ENCODE data around the gene ATXN1.

The ATXN1 gene

GRCh38 chr6:16344756-16345155, 416.5 kb downstream of the ATXN1 start:
- H3K27ac ChIP-seq (ENCODE audit: extremely low read depth, low read depth, low read length): no peak overlapping the region
- ChIA-PET CTCF (interaction anchor here (0.6 to 1.6 kb wide), 5 partner anchors 12 to 749 kb away, joined by 3 to 8 read pairs (median 3); no protein-coding TSS in a partner anchor), POLR2A (no interaction called here)
- no peaks in the 10 kb centered on the region for H3K36me3 ChIP-seq (ENCODE audit: control insufficient read depth in 2 of 2, insufficient read depth in 1 of 2, low read length in 2 of 2)
- no peaks in the 10 kb centered on the region for H3K9me3 ChIP-seq (ENCODE audit: control insufficient read depth, insufficient read depth, low read depth, low read length)
- H3K4me1 ChIP-seq (ENCODE audit: control insufficient read depth, insufficient read depth, low read length): peaks cover 9% of the 10 kb centered on the region
- no peak for TF ChIP-seq ZNF629 (tag by site-specific recombination; IDR thresholded peaks at IDR 0.05)
- H3K4me3 ChIP-seq (ENCODE audit: low read depth, low read length): no peak overlapping the region

DNA sequence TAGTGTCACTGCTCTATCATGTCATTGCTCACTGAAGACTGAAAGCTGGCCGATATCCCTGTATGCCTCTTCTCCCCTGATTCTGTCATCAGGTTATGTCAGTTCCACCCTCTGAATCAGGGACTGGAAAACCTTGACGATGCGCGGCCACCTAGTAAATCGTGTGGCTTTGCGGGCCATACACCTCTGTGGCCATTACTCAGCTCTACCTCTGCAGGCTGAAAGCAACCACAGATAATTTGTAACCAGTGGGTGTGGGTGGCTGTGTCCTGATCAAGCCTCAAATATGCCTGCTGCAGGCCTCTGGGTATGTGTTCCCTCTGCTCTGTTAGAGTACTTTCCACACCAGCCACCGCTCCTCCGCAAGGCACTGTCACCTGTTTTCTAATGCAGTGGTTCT, 417.7 kb downstream of the ATXN1 start:
- peaks cover 14% of the 10 kb centered on the region for H3K4me1 ChIP-seq (ENCODE audit: control insufficient read depth, insufficient read depth, low read length)
- ChIA-PET CTCF (interaction anchor here (0.7 to 0.8 kb wide), 2 partner anchors 9 to 57 kb away, joined by 3 read pairs; no protein-coding TSS in a partner anchor), POLR2A (interaction anchor here (0.6 kb wide), 1 partner anchor 36 kb away, joined by 3 read pairs; no protein-coding TSS in a partner anchor)
- no peaks in the 10 kb centered on the region for H3K36me3 ChIP-seq (ENCODE audit: control insufficient read depth in 2 of 2, insufficient read depth in 1 of 2, low read length in 2 of 2)
- H3K4me3 ChIP-seq (ENCODE audit: low read depth, low read length): no peak overlapping the region
- H3K27ac ChIP-seq (ENCODE audit: extremely low read depth, low read depth, low read length): no peak overlapping the region
- TF ChIP-seq ZNF335 (tag by site-specific recombination; conservative IDR thresholded peaks at IDR 0.05) (no peak), OSR2 (tag by site-specific recombination; IDR thresholded peaks at IDR 0.05) (no peak), HOXD13 (CRISPR knock-in tag; IDR thresholded peaks at IDR 0.05; ENCODE audit: borderline replicate concordance) (no peak), ZBTB8A (tag by site-specific recombination; IDR thresholded peaks at IDR 0.05) (no peak), ZNF48 (tag by site-specific recombination; IDR thresholded peaks at IDR 0.05) (no peak), ZNF175 (tag by site-specific recombination; IDR thresholded peaks at IDR 0.05) (no peak), SETDB1 (IDR thresholded peaks at IDR 0.05; ENCODE audit: insufficient read length, low read length) (no peak), YY2 (tag by site-specific recombination; IDR thresholded peaks at IDR 0.05) (no peak), ZNF548 (tag by site-specific recombination; IDR thresholded peaks at IDR 0.05) (no peak), ZBTB7A (tag by site-specific recombination; IDR thresholded peaks at IDR 0.05; ENCODE audit: low read depth) (no peak), ZNF155 (tag by site-specific recombination; IDR thresholded peaks at IDR 0.05) (no peak), ZNF488 (tag by site-specific recombination; IDR thresholded peaks at IDR 0.05) (no peak), MEIS1 (CRISPR knock-in tag; IDR thresholded peaks at IDR 0.05; ENCODE audit: borderline replicate concordance) (no peak), KLF16 (tag by site-specific recombination; IDR thresholded peaks at IDR 0.05) (no peak), ZFP41 (tag by site-specific recombination; IDR thresholded peaks at IDR 0.05; ENCODE audit: borderline replicate concordance) (no peak), ATF2 (tag by site-specific recombination; IDR thresholded peaks at IDR 0.05; ENCODE audit: low read depth) (no peak), ZNF157 (tag by site-specific recombination; IDR thresholded peaks at IDR 0.05) (no peak), ZNF596 (tag by site-specific recombination; IDR thresholded peaks at IDR 0.05) (no peak)
- TF ChIP-seq, protein P1, sequence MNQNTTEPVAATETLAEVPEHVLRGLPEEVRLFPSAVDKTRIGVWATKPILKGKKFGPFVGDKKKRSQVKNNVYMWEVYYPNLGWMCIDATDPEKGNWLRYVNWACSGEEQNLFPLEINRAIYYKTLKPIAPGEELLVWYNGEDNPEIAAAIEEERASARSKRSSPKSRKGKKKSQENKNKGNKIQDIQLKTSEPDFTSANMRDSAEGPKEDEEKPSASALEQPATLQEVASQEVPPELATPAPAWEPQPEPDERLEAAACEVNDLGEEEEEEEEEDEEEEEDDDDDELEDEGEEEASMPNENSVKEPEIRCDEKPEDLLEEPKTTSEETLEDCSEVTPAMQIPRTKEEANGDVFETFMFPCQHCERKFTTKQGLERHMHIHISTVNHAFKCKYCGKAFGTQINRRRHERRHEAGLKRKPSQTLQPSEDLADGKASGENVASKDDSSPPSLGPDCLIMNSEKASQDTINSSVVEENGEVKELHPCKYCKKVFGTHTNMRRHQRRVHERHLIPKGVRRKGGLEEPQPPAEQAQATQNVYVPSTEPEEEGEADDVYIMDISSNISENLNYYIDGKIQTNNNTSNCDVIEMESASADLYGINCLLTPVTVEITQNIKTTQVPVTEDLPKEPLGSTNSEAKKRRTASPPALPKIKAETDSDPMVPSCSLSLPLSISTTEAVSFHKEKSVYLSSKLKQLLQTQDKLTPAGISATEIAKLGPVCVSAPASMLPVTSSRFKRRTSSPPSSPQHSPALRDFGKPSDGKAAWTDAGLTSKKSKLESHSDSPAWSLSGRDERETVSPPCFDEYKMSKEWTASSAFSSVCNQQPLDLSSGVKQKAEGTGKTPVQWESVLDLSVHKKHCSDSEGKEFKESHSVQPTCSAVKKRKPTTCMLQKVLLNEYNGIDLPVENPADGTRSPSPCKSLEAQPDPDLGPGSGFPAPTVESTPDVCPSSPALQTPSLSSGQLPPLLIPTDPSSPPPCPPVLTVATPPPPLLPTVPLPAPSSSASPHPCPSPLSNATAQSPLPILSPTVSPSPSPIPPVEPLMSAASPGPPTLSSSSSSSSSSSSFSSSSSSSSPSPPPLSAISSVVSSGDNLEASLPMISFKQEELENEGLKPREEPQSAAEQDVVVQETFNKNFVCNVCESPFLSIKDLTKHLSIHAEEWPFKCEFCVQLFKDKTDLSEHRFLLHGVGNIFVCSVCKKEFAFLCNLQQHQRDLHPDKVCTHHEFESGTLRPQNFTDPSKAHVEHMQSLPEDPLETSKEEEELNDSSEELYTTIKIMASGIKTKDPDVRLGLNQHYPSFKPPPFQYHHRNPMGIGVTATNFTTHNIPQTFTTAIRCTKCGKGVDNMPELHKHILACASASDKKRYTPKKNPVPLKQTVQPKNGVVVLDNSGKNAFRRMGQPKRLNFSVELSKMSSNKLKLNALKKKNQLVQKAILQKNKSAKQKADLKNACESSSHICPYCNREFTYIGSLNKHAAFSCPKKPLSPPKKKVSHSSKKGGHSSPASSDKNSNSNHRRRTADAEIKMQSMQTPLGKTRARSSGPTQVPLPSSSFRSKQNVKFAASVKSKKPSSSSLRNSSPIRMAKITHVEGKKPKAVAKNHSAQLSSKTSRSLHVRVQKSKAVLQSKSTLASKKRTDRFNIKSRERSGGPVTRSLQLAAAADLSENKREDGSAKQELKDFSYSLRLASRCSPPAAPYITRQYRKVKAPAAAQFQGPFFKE (tag by site-specific recombination; IDR thresholded peaks at IDR 0.05; ENCODE audit: borderline replicate concordance): no peak
- no peaks in the 10 kb centered on the region for H3K9me3 ChIP-seq (ENCODE audit: control insufficient read depth, insufficient read depth, low read depth, low read length)
